ENCODE measurements around the gene TBX18. TPM values are rescaled to one million over a fixed set of nuclear protein-coding genes. Genes with fewer than 3 reads are reported as not detected.

TBX18 gene
- total RNA-seq, 4 donors from 2014 or later: 30.2 to 63.7 (median 41.0) TPM

- H3K27me3 ChIP-seq: no peaks in the 10 kb centered on the region
- TF ChIP-seq, protein P1, sequence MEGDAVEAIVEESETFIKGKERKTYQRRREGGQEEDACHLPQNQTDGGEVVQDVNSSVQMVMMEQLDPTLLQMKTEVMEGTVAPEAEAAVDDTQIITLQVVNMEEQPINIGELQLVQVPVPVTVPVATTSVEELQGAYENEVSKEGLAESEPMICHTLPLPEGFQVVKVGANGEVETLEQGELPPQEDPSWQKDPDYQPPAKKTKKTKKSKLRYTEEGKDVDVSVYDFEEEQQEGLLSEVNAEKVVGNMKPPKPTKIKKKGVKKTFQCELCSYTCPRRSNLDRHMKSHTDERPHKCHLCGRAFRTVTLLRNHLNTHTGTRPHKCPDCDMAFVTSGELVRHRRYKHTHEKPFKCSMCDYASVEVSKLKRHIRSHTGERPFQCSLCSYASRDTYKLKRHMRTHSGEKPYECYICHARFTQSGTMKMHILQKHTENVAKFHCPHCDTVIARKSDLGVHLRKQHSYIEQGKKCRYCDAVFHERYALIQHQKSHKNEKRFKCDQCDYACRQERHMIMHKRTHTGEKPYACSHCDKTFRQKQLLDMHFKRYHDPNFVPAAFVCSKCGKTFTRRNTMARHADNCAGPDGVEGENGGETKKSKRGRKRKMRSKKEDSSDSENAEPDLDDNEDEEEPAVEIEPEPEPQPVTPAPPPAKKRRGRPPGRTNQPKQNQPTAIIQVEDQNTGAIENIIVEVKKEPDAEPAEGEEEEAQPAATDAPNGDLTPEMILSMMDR (IDR thresholded peaks at IDR 0.05): no peak
- no peak overlapping the region for H3K4me3 ChIP-seq
- 85 to 100% methylated on average over 1 of the region's 1 CpG for WGBS, 2 donors
- no peak overlapping the region for H3K27ac ChIP-seq
- no peak for DNase-seq (ENCODE audit: low spot score in 2 of 2)
- no peaks in the 10 kb centered on the region for H3K9me3 ChIP-seq
- H3K36me3 ChIP-seq: peaks cover 0 to 23% (median 0%) of the 10 kb centered on the region in 3 donors
- H3K4me1 ChIP-seq: no peaks in the 10 kb centered on the region
Measured at GRCh38 chr6:84739866-84740208, 24.6 kb downstream of the TBX18 start.

DNA sequence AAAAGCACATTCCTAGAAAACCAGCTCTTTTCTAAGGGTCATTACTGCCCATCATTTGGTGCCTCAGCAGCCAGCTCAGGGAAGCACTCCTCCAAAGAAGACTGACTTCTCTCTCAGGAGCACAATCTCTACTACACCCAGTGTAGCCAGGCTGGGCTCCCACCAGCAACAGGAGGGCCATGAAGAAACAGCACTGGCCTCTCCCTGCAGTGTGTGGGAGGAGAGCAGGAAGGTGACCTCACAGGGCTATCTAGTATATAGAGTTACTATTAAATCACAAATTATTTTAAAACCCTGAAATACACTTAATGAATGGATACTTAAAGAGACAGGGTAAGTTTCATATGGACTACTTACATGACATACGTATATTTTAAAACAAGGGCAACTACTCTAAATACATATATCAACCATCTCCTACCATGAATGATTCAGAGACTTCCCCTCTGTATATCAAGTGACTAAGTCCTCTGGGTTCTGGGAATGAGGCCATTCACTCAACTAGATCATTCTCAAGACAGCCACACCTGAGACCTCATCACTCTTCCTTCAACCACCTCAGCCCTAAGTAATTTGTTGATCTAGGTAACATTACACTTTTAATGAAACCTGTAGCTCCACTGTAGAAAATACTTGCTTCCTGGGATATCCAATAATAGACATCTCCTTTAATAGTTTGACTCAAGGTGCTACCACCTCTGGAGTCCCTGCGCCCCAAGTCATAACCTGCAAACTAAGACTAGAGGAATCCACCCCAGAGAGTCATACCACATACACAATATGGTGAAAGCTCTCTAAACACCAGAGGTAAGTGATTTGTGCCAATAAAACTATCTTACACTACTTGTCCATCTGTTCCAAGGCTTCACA, 25.2 kb downstream of the TBX18 start:
- Histone ChIP-seq H3K27me3 (no peaks in the 10 kb centered on the region), H3K4me3 (no peak overlapping the region), H3K36me3 (peaks cover 0 to 23% (median 0%) of the 10 kb centered on the region in 3 donors), H3K9me3 (no peaks in the 10 kb centered on the region), H3K4me1 (no peaks in the 10 kb centered on the region), H3K27ac (no peak overlapping the region)
- WGBS, 2 donors: 88 to 93% methylated on average over 2 of the region's 2 CpGs
- TF ChIP-seq, protein P1 (IDR thresholded peaks at IDR 0.05): no peak
- TF ChIP-seq POLR2A (IDR thresholded peaks at IDR 0.05): no peak
- TF ChIP-seq EP300 (IDR thresholded peaks at IDR 0.05): no peak
- DNase-seq (ENCODE audit: low spot score in 2 of 2): no peak

GRCh38 chr6:84733889-84734288, 30.5 kb downstream of the TBX18 start:
- no peaks in the 10 kb centered on the region for H3K9me3 ChIP-seq
- WGBS, 2 donors: 56 to 65% methylated on average over 2 of the region's 2 CpGs
- no peak for DNase-seq (ENCODE audit: low spot score in 2 of 2)
- no peaks in the 10 kb centered on the region for H3K4me1 ChIP-seq
- peaks cover 0 to 22% (median 0%) of the 10 kb centered on the region in 3 donors for H3K36me3 ChIP-seq
- H3K4me3 ChIP-seq: no peak overlapping the region
- H3K27ac ChIP-seq: no peak overlapping the region
- H3K27me3 ChIP-seq: no peaks in the 10 kb centered on the region
- TF ChIP-seq, protein P1 (IDR thresholded peaks at IDR 0.05): no peak
- TF ChIP-seq POLR2A (IDR thresholded peaks at IDR 0.05): no peak
- TF ChIP-seq EP300 (IDR thresholded peaks at IDR 0.05): no peak

DNA sequence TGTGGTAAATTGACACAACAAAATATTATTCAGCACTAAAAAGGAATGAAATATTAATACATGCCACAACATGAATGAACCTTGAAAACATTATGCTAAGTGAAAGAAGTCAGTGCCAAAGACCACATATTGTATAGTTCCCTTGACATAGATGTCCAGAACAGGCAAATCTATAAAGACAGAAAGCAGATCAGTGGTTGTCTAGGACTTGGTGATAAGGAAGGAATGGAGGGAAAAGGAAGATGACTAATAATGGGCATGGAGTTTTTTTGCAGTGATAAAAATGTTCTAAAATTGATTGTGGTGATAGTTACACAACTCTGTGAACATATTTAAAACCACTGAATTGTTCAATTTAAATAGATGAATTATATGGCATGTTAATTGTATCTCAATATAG, 32.5 kb downstream of the TBX18 start:
- Histone ChIP-seq H3K4me3 (no peak overlapping the region), H3K9me3 (no peaks in the 10 kb centered on the region), H3K4me1 (no peaks in the 10 kb centered on the region), H3K27me3 (no peaks in the 10 kb centered on the region), H3K36me3 (peaks cover 0 to 3% (median 0%) of the 10 kb centered on the region in 3 donors), H3K27ac (no peak overlapping the region)
- TF ChIP-seq POLR2A (IDR thresholded peaks at IDR 0.05) (no peak), EP300 (IDR thresholded peaks at IDR 0.05) (no peak)
- TF ChIP-seq, protein P1 (IDR thresholded peaks at IDR 0.05): no peak
- DNase-seq (ENCODE audit: low spot score in 2 of 2): no peak

DNA sequence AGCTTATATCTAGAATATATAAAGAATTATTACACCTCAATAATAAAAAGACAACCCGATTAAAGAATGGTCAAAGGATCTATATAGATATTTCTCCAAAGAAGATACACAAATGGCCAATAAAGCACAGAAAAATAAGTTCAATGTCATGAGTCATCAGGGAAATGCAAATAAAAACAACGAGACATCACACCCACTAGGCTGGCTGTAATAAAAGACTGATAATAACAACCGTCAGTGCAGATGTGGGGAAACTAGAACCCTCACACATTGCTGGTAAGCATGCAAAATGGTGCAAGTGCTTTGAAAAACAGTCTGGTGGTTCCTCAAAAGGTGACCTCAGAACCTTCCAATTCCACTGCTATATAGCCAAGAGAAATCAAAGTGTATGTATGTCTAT, 33.0 kb downstream of the TBX18 start:
- H3K36me3 ChIP-seq: no peaks in the 10 kb centered on the region
- no peak for DNase-seq (ENCODE audit: low spot score in 2 of 2)
- no peaks in the 10 kb centered on the region for H3K27me3 ChIP-seq
- H3K4me3 ChIP-seq: no peak overlapping the region
- H3K9me3 ChIP-seq: no peaks in the 10 kb centered on the region
- 68 to 83% methylated on average over 3 of the region's 3 CpGs for WGBS, 2 donors
- TF ChIP-seq POLR2A (IDR thresholded peaks at IDR 0.05): no peak
- TF ChIP-seq EP300 (IDR thresholded peaks at IDR 0.05): no peak
- TF ChIP-seq, protein P1 (IDR thresholded peaks at IDR 0.05): no peak
- H3K4me1 ChIP-seq: no peaks in the 10 kb centered on the region
- no peak overlapping the region for H3K27ac ChIP-seq
